ENCODE data around the gene DNAH17.

The DNAH17 gene

DNA sequence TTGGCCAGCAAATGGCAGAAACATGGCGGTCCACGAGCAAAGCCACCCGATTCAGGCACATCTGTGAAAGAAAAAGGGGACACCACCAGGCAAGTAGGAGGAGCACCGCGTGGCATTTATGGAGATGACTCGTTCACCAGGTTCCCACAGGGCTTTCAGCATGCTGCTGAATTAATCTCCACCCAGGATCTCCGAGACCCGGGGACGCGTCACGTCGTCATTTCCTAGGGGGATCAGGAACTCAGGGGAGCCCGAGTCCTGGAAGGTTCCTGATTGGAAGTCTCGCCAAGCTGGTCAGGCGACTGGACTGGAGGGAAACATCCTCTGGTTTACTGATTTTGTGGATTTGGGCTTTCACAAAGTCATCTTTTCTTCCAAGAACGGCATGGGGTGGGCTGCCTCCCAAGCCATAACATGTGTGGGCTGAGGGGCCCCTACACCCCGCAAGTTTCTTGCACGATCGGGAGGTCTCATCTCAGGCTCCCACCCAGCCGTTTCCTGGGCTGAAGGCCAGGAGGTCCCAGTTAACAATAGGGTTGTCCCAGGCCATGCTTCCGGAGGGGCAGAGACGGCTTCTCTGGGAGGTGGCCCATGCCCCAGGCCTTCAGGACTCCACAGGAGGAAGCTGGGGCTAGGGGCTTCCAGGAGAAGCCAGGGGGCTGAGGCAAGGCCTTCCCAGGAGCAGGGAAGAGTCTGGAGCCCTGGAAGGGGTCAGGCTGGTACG lies 645 bp downstream of the DNAH17 start:
- no peak for DNase-seq

GRCh38 chr17:78575899-78576298 lies 1.3 kb downstream of the DNAH17 start:
- no peak for DNase-seq

GRCh38 chr17:78575340-78575739 lies 1.9 kb downstream of the DNAH17 start:
- no peak for DNase-seq

GRCh38 chr17:78573955-78574354 lies 3.2 kb downstream of the DNAH17 start:
- no peak for DNase-seq

GRCh38 chr17:78572239-78573205 lies 4.7 kb downstream of the DNAH17 start:
- no peak for DNase-seq

DNA sequence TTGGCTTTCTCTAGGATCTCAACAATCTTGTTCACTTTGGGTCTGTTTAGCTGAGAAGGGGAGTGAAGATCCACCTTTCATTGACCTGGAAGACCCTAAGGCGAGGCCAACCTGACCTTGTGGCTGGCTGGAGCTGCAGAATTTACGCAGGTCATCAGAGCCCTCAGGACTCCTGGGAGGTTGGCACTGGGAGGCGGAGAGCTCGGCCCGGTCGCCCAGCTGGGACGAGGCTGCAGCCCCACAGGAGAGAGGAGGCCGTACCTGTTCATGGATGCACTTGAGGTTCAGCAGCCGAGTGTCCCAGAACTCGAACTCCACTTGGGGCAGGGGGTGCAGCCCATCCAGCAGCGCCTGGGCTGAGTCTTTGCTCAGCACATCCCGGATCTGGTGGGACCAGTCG lies 5.9 kb downstream of the DNAH17 start:
- DNase-seq: no peak

- no peak for DNase-seq
Observed at GRCh38 chr17:78568494-78569115, 8.6 kb downstream of the DNAH17 start.

GRCh38 chr17:78567991-78568390 lies 9.2 kb downstream of the DNAH17 start:
- DNase-seq: no peak

- no peak for DNase-seq
Observed at GRCh38 chr17:78566947-78567346, 10.2 kb downstream of the DNAH17 start.

DNA sequence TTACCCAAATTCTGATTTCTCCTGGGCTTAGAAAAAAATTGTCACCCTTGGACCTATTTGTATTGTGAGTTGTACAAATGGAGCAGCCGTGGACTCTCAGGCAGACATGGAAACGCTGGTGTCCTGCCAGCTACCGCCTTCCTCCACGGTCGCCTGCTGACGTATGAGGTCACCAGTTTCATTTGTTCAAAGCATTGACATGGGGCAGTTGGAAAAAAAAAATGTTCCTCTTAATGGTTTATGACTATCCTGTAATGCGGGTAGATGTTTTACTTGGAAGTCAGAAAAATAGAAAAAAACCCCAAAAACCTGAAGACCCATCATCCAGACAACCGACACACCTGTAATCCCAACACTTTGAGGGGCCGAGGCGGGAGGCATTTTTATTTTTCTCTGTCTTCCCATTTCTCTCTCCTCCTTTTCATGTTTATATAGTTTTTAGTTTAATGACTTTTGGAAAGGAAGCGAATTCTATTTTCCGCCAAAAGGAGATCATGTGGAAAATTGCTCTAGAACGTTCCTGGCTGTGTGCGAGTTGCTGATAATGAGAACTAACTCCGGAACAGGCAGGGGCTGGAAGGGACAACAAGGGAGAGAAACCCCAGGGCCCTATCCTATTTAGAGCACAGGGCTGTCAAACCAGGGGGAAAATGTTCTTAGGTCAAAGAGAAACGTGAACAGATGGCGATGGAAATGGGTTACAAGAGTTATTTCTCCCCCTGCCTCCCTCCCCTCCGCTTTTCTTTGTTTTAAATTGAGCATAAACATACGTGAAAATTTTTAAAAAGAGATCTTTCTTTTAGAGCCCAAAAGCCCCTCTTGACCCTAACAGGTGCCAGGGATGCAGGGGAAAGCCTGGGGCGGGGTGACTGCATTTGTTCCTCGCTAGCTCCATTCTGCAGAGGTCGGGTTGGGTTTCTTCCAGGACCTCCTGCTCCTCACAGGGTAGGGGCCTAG lies 13.7 kb downstream of the DNAH17 start:
- DNase-seq: no peak

GRCh38 chr17:78562734-78563133 lies 14.5 kb downstream of the DNAH17 start:
- no peak for DNase-seq

DNA sequence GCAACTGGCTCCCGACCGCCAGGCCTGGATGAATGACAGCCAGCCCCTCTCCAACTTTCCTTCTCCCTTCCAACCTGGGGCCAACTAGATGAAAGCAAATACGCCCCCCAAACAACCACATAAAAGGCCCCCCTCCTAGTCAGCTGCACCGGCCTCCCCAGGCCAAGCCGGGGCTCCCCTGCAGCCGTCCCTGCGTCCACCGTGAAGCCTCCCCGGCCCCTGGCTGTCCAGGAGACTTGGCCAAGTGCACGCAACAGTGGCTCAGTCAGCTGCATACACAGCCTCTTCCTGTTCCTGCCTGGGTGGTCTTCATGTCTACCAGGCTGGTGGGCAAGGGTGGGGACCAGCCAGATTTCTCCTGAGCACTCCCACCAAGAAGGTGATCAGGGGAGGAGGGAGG lies 16.0 kb downstream of the DNAH17 start:
- no peak for DNase-seq

GRCh38 chr17:78560731-78561130 lies 16.5 kb downstream of the DNAH17 start:
- DNase-seq: no peak

DNA sequence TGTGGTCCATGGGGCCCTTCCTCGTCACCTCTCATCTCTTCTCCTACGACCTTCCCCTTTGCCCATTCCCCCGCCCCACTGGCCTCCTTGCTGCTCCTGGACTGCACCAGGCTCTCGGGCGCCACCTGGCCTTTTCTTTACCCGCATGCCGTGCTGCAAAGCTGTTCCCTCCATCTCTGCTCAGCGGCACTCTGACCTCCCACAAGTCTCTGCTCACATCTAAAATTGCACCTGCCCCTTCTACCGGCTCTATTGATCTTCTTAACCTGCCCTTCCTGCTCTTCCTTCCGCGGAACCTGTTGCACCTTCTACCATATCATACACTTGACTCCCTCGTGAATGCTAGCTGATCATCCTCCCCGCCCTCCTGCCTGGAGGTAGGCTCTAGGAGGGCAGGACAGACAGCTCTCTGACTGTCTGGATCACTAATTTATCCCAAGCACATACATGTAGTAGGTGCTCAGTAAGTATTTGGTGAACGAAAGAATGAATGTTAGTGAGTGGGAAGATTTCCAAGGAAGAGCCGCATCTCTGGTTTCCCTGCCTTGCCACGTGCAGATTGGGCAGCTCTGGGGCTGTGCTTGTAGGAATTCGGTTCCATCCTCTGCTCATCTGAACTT lies 17.3 kb downstream of the DNAH17 start:
- DNase-seq: no peak

DNA sequence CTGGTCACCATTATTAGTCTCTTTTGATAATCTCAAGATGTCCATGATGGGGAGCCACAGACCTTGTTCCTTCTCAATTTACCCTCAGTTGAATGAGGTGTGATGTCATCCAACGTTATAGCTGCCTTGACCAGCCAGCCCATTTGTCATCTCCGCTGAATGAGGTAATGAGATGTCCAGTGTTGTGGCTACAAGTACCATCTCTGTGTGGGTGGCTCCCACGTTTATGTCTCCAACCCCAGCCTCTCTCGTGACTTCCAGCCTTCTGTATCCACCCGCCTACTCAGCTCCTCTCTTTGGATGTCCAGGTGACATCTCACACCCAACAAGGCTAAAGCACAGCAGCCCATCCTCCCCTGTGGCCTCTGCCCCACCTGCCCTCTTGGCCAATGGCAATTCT lies 18.2 kb downstream of the DNAH17 start:
- DNase-seq: no peak

DNA sequence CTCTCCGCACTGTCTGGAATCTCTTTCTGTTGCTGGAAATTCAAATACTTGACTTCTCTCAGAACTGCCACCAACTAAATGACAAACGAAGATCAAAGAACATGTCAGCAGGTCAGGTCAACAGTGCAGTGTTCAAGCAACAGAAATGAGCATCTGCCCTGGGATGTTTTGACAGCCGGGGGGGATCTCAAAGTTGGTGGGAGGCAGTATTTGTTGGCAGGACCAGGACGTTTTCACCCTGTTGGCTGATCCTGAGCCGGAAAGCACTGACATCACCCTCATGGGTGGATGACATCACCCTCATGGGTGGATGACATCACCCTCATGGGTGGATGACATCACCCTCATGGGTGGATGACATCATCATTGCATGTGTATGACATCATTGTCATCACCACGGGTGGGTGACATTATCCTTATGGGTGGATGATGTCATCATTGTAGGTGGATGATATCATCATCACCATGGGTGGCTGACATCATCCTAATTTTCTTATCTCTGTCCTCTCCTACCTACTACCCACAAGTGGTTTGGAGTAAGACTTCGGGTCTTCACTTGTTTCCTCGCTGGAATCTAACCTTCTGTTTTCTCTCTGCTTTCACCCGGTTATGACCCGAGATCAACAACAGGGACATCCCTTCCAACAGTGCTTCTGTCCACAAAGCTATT lies 18.9 kb downstream of the DNAH17 start:
- DNase-seq: peak in 1 of 56 donors; percentile 36

GRCh38 chr17:78557598-78558039 lies 19.6 kb downstream of the DNAH17 start:
- no peak for DNase-seq

DNA sequence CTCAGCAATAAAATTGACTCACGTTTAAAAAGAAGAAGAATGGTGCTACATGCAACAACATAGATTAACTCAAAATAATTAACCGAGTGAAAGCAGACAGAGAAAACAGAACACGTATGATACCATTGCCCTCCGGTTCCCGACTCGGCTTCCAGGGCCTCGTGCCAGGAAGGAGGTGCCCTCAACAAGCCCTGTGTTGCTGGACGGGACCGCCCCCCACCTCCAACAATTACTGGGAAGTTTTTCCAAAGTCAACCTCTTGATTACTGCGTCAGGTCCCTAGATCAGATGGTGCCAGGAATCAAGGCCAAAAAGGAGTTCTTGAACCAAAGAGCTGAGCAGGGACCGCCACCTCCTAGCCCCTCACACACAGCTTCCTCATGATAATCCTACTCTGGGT lies 20.4 kb downstream of the DNAH17 start:
- DNase-seq: no peak

DNA sequence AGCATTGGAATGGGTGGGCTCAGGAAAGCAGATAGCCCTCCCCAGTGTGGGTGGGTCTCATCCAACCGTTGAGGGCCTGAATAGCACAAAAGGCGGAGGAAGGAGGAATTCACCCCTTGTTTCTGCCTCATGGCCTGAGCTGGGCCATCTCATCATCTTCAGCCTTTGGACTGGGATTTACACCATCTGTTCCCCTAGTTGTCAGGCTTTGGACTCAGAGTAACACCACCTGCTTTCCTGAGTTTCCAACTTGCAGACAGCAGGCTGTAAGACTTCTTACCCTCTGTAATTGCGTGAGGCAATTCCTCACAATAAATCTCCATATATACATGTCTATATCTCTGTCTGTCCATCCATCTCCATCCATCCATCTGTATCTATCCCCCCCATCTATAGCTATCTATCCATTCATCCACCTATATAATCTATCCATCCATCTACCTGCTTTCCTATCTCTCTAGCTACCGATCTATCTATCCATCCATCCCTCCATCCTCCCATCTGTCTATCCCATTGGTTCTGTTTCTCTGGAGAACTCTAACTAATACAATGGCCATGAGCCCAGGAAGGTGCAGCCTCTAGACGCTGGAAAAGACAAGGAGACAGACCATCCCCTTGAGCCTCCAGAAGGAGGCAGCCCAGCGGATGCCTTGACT lies 21.3 kb downstream of the DNAH17 start:
- no peak for DNase-seq

Measured in amygdala (tissue), 56 donors.